NCI-H226 (cell line): ENCODE results near the gene LRR1.
"Not testable (repeated sequence)": the region's sequence is repeated elsewhere in the genome, so short reads cannot be mapped to it uniquely, and the experiment has no call there.

Experiments
- DNase-seq: peaks from one replicate; pipeline ENCODE4 v3.0.0-alpha.2; 2015

Gene LRR1

GRCh38 chr14:49598485-49599300 is at the start of gene LRR1:
TSS of gene LRR1 (plus strand) at chr14:49598940. CDS start at chr14:49599021, 81 bp downstream.
- peak; percentile 75 for DNase-seq

- no peak for DNase-seq
Measured at GRCh38 chr14:49549446-49549845, 49.3 kb upstream of the LRR1 start.

- DNase-seq: peak; percentile 86
Measured at GRCh38 chr14:49549881-49550280, 48.9 kb upstream of the LRR1 start.

GRCh38 chr14:49550286-49551184 is 48.2 kb upstream of the LRR1 start:
- peak; percentile 38 for DNase-seq

- no peak for DNase-seq
Measured at GRCh38 chr14:49551569-49551968, 47.2 kb upstream of the LRR1 start.

GRCh38 chr14:49553106-49553505 is 45.6 kb upstream of the LRR1 start:
- DNase-seq: no peak

- no peak for DNase-seq
Measured at GRCh38 chr14:49553892-49554291, 44.8 kb upstream of the LRR1 start.

GRCh38 chr14:49559979-49560768 is 38.6 kb upstream of the LRR1 start:
- DNase-seq: no peak

- no peak for DNase-seq
Measured at GRCh38 chr14:49566714-49567113, 32.0 kb upstream of the LRR1 start.

GRCh38 chr14:49569281-49569680 is 29.5 kb upstream of the LRR1 start:
- no peak for DNase-seq

- DNase-seq: no peak
Measured at GRCh38 chr14:49574038-49574437, 24.7 kb upstream of the LRR1 start.

- no peak for DNase-seq
Measured at GRCh38 chr14:49578141-49578540, 20.6 kb upstream of the LRR1 start.

GRCh38 chr14:49579841-49580240 is 18.9 kb upstream of the LRR1 start:
- DNase-seq: no peak

GRCh38 chr14:49581209-49582112 is 17.3 kb upstream of the LRR1 start:
- no peak for DNase-seq

GRCh38 chr14:49582113-49582977 is 16.4 kb upstream of the LRR1 start:
- DNase-seq: no peak

GRCh38 chr14:49583629-49584028 is 15.1 kb upstream of the LRR1 start:
- no peak for DNase-seq

- no peak for DNase-seq
Measured at GRCh38 chr14:49584058-49584457, 14.7 kb upstream of the LRR1 start.

- not testable (repeated sequence) for DNase-seq
Measured at GRCh38 chr14:49584981-49585640, 13.6 kb upstream of the LRR1 start.

GRCh38 chr14:49585803-49586672 is 12.7 kb upstream of the LRR1 start, which contains the start of gene RPS29:
TSS of gene RPS29 (minus strand) at chr14:49586380. CDS start at chr14:49586346, 34 bp downstream.
- peak; percentile 94 for DNase-seq
